ENCODE results near the gene EXOSC3.
"Not testable (repeated sequence)": the region's sequence is repeated elsewhere in the genome, so short reads cannot be mapped to it uniquely, and the experiment has no call there.

Gene EXOSC3

GRCh38 chr9:37775216-37775919, 9.5 kb downstream of the EXOSC3 start:
- DNase-seq (ENCODE audit: low read depth in 2 of 2): no peak

GRCh38 chr9:37769995-37770394, 14.9 kb downstream of the EXOSC3 start:
- no peak for DNase-seq (ENCODE audit: low read depth in 2 of 2)

GRCh38 chr9:37769306-37769705, 15.6 kb downstream of the EXOSC3 start:
- no peak for DNase-seq (ENCODE audit: low read depth in 2 of 2)

- not testable (repeated sequence) for DNase-seq (ENCODE audit: low read depth in 2 of 2)
These were observed 19.6 kb downstream of the EXOSC3 start for GRCh38 chr9:37765263-37765662.

- DNase-seq (ENCODE audit: low read depth in 2 of 2): no peak
These were observed 23.4 kb downstream of the EXOSC3 start for GRCh38 chr9:37761511-37761910.

GRCh38 chr9:37760416-37761161, 24.3 kb downstream of the EXOSC3 start:
- DNase-seq (ENCODE audit: low read depth in 2 of 2): no peak

- DNase-seq (ENCODE audit: low read depth in 2 of 2): no peak
These were observed 26.1 kb downstream of the EXOSC3 start for GRCh38 chr9:37758747-37759146.

GRCh38 chr9:37753489-37754190, 31.2 kb downstream of the EXOSC3 start, which contains the start of gene TRMT10B:
TSS of gene TRMT10B (plus strand) at chr9:37753805. CDS start at chr9:37761932, 8,127 bp downstream.
- DNase-seq (ENCODE audit: low read depth in 2 of 2): peak; percentile 45 to 53

GRCh38 chr9:37752642-37753488, 32.0 kb downstream of the EXOSC3 start:
- DNase-seq (ENCODE audit: low read depth in 2 of 2): no peak

- not testable (repeated sequence) for DNase-seq (ENCODE audit: low read depth in 2 of 2)
These were observed 32.8 kb downstream of the EXOSC3 start for GRCh38 chr9:37752112-37752511.

GRCh38 chr9:37751704-37752103, 33.2 kb downstream of the EXOSC3 start:
- not testable (repeated sequence) for DNase-seq (ENCODE audit: low read depth in 2 of 2)

- DNase-seq (ENCODE audit: low read depth in 2 of 2): no peak
These were observed 33.7 kb downstream of the EXOSC3 start for GRCh38 chr9:37751186-37751585.

- no peak for DNase-seq (ENCODE audit: low read depth in 2 of 2)
These were observed 35.7 kb downstream of the EXOSC3 start for GRCh38 chr9:37749129-37749528.

GRCh38 chr9:37747271-37747753, 37.6 kb downstream of the EXOSC3 start:
- DNase-seq (ENCODE audit: low read depth in 2 of 2): peak; percentile 9 to 31

GRCh38 chr9:37746448-37747270, 38.2 kb downstream of the EXOSC3 start:
- no peak for DNase-seq (ENCODE audit: low read depth in 2 of 2)

- no peak for DNase-seq (ENCODE audit: low read depth in 2 of 2)
These were observed 38.9 kb downstream of the EXOSC3 start for GRCh38 chr9:37745970-37746369.

- DNase-seq (ENCODE audit: low read depth in 2 of 2): no peak
These were observed 44.1 kb downstream of the EXOSC3 start for GRCh38 chr9:37740631-37741328.

GRCh38 chr9:37740128-37740527, 44.7 kb downstream of the EXOSC3 start:
- DNase-seq (ENCODE audit: low read depth in 2 of 2): no peak

- DNase-seq (ENCODE audit: low read depth in 2 of 2): no peak
These were observed 45.6 kb downstream of the EXOSC3 start for GRCh38 chr9:37739222-37739621.

GRCh38 chr9:37732952-37733351, 51.9 kb downstream of the EXOSC3 start:
- DNase-seq (ENCODE audit: low read depth in 2 of 2): no peak

Data from activated CD8-positive, alpha-beta memory T cell treated with anti-CD3 and anti-CD28 coated beads for 4 hours (primary cell).